Astrocyte of the cerebellum (primary cell): ENCODE data around the gene MYT1.
"Not testable (repeated sequence)": the region's sequence is repeated elsewhere in the genome, so short reads cannot be mapped to it uniquely, and the experiment has no call there.

ENCODE experiments used
- DNase-seq: peaks from one replicate; pipeline ENCODE4 v3.0.0-alpha.2; 2011; ENCODE audit warnings: low read depth
- H3K4me3 ChIP-seq: 2 replicates; pipeline ENCODE4 v1.5.1; 2011; ENCODE audit warnings: mild to moderate bottlenecking, low read depth, low read length, moderate library complexity
- in situ Hi-C: cut with HindIII; loops from 2 replicates; pipeline ENCODE4 v1.10.0; 2017; ENCODE audit warnings: low sequenced_read_pairs
- TF ChIP-seq, protein P1 (sequence below): IDR thresholded peaks from 2 replicates; pipeline ENCODE4 v1.5.1; 2012; ENCODE audit warnings: low read length, low read depth, moderate library complexity, mild to moderate bottlenecking; ENCODE audit errors: missing control alignments

MYT1 gene

DNA sequence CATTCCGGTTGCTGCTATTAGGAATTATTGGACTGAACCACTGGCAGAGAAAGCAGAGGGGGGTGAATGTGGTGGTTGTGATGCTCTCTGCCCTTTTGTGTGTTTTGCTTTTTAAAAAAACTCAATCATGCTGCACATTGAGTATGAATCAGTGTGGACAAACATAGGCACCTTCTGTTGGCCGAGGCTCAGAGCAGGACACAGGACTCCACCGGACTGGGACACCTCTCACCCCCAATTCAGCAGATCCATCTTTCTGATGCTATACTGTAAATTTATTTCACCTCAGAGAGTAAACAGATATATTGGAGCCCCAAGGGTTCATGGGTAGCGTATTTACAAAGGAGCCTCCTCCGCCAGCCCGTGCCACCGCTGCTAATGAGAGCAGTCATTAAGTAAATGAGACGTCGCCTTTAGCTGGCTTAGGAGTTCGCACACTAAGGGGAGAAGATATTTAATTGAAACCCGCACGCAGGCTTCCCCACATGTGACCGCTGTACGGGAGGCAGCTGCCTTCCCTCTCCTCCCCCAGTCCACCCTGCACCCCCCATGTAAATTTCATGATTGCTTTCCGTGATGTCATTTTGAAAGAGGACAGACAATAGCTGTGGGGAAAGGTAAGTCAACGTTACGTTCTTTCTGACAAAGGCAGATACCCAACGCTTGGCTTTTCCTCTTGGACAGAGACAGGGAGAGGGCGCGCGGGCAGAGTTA lies at the start of gene MYT1:
MYT1 (plus strand) TSS at position 330 of the 714 bp plus-strand sequence. CDS start 34,410 bp downstream, outside the sequence.
- TF ChIP-seq, protein P1, sequence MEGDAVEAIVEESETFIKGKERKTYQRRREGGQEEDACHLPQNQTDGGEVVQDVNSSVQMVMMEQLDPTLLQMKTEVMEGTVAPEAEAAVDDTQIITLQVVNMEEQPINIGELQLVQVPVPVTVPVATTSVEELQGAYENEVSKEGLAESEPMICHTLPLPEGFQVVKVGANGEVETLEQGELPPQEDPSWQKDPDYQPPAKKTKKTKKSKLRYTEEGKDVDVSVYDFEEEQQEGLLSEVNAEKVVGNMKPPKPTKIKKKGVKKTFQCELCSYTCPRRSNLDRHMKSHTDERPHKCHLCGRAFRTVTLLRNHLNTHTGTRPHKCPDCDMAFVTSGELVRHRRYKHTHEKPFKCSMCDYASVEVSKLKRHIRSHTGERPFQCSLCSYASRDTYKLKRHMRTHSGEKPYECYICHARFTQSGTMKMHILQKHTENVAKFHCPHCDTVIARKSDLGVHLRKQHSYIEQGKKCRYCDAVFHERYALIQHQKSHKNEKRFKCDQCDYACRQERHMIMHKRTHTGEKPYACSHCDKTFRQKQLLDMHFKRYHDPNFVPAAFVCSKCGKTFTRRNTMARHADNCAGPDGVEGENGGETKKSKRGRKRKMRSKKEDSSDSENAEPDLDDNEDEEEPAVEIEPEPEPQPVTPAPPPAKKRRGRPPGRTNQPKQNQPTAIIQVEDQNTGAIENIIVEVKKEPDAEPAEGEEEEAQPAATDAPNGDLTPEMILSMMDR, result no peak
- in situ Hi-C loops, result no loop called here
- H3K4me3 ChIP-seq, result no peak within 1 kb of the TSS
- DNase-seq, result no peak

DNA sequence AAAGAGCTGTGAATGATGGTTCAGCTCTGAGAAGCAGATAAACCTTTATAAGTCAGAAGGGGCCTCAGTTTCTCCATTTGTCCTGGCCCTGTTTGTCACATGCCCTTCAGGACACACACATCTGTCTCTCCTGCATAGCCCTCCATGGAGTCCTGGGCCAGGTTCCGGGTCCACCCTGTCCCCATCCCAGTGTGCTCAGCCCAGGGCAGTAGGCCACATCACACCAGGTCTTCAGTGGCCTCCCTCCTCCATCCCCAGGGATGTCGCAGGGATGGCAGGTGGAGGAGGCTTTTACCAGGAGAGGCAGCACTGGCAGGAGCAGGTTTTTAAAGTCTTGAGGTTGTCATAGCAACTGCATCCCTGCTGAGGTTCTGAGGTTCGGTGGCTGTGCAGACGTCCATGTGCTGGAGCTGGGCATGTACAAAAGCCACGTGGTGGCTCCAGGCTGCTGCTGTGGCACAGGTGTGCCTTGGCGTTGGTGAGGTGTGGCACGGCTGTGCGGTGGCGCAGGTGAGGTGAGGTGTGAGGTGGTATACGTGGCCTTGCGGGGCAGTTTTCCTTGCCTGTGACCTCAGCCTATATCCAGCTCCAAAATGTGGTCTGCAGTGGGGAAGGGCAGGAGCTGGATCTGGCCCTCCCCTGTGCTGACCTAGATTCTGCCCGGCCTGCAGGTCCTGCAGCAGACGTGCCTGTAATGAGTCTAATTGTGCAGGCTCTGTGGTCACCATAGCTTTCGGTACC lies 48.9 kb upstream of the MYT1 start:
- TF ChIP-seq, protein P1, result no peak
- DNase-seq, result no peak
- in situ Hi-C loops, result no loop called here
- H3K4me3 ChIP-seq, result no peak overlapping the region

DNA sequence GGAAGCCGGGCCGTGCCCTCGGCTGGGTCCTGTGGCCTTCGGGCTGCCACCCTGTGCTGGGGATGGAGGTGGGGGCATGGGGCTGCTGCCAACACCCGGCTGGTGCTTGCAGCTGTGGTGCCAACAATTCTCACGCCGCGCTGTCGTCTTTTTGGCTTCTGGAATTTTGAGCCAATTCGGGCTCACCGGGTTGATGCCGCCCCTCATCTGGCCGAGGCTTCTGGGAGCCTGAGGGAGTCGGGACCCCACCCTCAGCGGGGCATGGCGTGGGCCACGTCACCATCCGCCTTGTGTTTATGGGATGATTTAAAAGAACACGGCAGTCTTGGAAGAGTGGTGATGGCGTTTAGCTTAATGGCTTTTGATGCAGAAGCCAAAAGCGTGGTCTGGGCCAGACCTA lies 48.2 kb upstream of the MYT1 start:
- no peak overlapping the region for H3K4me3 ChIP-seq
- DNase-seq, result no peak
- TF ChIP-seq, protein P1, result no peak
- in situ Hi-C loops, result no loop called here

DNA sequence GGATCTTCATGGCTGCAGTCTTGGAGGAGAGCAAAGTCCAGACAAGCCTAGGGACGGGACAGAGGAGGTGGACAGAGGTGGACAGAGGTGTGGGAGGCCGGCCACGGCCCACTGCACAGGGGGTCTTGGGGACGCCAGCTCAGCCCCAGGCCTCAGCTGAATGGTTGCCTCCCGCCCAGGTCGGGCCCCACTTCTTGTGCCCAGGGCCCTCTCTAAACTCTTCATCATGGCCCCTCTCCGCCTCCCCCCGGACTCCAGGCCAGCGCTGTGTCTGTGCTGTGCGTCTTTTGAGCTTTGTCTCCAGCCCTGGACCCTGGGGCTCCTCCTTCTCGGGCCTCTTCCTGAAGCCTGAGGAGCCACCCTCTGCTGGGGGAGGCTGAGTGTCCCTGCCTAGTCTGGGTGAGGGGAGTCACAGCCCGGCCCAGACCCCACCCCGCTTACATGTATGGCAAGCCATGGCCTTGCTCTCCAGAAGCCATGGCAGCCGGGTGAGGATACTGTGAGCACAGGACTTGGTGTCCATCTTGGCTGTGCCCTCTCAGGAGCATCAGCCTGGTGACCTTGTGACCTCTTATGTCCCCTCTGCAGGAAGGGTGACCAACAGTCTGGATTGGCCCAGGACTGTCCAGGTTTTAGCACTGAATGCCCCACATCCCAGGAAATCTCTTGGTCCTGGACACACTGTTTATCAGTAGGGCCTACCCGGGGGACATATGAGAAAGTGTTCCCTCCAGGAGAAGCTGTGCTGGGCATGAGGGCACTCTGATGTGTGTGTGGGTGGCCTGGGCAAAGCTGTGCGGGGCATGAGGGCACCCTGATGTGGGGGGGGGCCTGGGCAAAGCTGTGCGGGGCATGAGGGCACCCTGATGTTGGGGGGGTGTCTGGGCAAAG lies 47.5 kb upstream of the MYT1 start:
- TF ChIP-seq, protein P1, result no peak
- H3K4me3 ChIP-seq, result no peak overlapping the region
- in situ Hi-C loops, result no loop called here
- DNase-seq, result no peak

DNA sequence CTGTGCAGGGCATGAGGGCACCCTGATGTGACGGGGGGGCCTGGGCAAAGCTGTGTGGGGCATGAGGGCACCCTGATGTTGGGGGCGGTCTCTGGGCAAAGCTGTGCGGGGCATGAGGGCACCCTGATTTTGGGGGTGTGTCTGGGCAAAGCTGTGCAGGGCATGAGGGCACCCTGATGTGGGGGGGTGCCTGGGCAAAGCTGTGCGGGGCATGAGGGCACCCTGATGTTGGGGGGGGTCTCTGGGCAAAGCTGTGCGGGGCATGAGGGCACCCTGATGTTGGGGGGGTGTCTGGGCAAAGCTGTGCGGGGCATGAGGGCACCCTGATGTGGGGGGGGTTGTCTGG lies 46.8 kb upstream of the MYT1 start:
- DNase-seq, in situ Hi-C loops, H3K4me3 ChIP-seq: not testable (repeated sequence)

DNA sequence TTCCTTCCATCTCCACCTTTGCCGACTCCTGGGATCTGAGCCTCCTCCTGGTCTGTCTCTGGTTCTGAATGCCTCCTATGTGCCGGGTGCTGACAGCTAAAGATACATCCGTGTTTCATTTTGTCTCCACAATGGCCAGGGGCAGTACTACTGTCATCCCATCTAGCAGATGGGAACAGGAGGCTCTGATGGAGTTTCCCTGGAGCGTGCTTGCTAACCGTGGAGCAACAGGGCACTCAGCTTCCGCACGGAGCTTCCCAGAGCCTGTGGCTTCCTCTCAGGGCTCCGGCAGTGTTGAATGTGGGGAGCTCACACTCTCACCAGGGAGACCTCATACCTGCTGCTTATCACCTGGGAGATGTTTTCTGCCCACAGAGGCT lies 45.0 kb upstream of the MYT1 start:
- no peak for DNase-seq
- no peak overlapping the region for H3K4me3 ChIP-seq
- TF ChIP-seq, protein P1, result no peak
- in situ Hi-C loops, result no loop called here
